Renal pelvis (tissue), 4 donors: Measurements from ENCODE around the gene DHRS3. TPM values are rescaled to one million over a fixed set of nuclear protein-coding genes. Genes with fewer than 3 reads are reported as not detected.
"Not testable (repeated sequence)": the region's sequence is repeated elsewhere in the genome, so short reads cannot be mapped to it uniquely, and the experiment has no call there.

ENCODE experiments used
- DNase-seq: peaks from one replicate; pipeline ENCODE4 v3.0.0-alpha.2; 2013
- polyA plus RNA-seq, 3 donors: library from polyadenylated mRNA; unstranded; fragments of 120-200 nt; gene quantifications; one replicate each; pipeline ENCODE4 v1.2.1, GENCODE V29; 2013; ENCODE audit not compliant: insufficient read length in 3 of 3

DHRS3 gene
- polyA plus RNA-seq, 3 donors, result 76.4 to 86.9 (median 82.7) TPM

- no peak for DNase-seq
Measured at GRCh38 chr1:12583484-12583883, 34.5 kb downstream of the DHRS3 start.

GRCh38 chr1:12582649-12583048, 35.4 kb downstream of the DHRS3 start:
- no peak for DNase-seq

GRCh38 chr1:12581179-12581578, 36.8 kb downstream of the DHRS3 start:
- DNase-seq, result no peak

- DNase-seq, result no peak
Measured at GRCh38 chr1:12580054-12580887, 37.7 kb downstream of the DHRS3 start.

- DNase-seq, result no peak
Measured at GRCh38 chr1:12578860-12579422, 39.1 kb downstream of the DHRS3 start.

GRCh38 chr1:12577020-12577419, 41.0 kb downstream of the DHRS3 start:
- no peak for DNase-seq

- DNase-seq, result no peak
Measured at GRCh38 chr1:12574757-12575139, 43.3 kb downstream of the DHRS3 start.

GRCh38 chr1:12573015-12573825, 44.8 kb downstream of the DHRS3 start:
- no peak for DNase-seq

GRCh38 chr1:12572522-12572921, 45.5 kb downstream of the DHRS3 start:
- no peak for DNase-seq

- no peak for DNase-seq
Measured at GRCh38 chr1:12570291-12570690, 47.7 kb downstream of the DHRS3 start.

GRCh38 chr1:12568009-12568767, 49.8 kb downstream of the DHRS3 start:
- DNase-seq, result no peak

- DNase-seq, result no peak
Measured at GRCh38 chr1:12567288-12567819, 50.7 kb downstream of the DHRS3 start.

GRCh38 chr1:12566484-12567287, 51.3 kb downstream of the DHRS3 start:
- DNase-seq, result no peak

GRCh38 chr1:12565966-12566352, 52.1 kb downstream of the DHRS3 start:
- DNase-seq, result no peak

GRCh38 chr1:12565094-12565965, 52.7 kb downstream of the DHRS3 start:
- DNase-seq, result no peak

- DNase-seq, result not testable (repeated sequence)
Measured at GRCh38 chr1:12564251-12564650, 53.8 kb downstream of the DHRS3 start.

GRCh38 chr1:12562955-12563576, 54.9 kb downstream of the DHRS3 start:
- no peak for DNase-seq

GRCh38 chr1:12561121-12561520, 56.9 kb downstream of the DHRS3 start:
- no peak for DNase-seq
